Stimulated activated naive B cell treated with anti-CD40 and anti-IgM and Interleukin-4, amounts not matched to agents 10 μg/mL and 1 μg/mL and 100 μg/mL, for 72 hours (primary cell): Measurements from ENCODE around the gene TPST2.

ENCODE experiments used
- ATAC-seq, 2 donors: fragments of 150-1000 bp; cut with Tn5 transposase; replicated peaks; 2 replicates each; pipeline ENCODE4 v1.10.0; 2021; ENCODE audit warnings: moderate library complexity in 1 of 2
- DNase-seq: peaks from one replicate; pipeline ENCODE4 v3.0.0; 2021
- H3K27ac Mint-ChIP-seq: one replicate; pipeline ENCODE4 v1.8.0; 2022; ENCODE audit warnings: mild to moderate bottlenecking, mixed read lengths
- H3K27me3 Mint-ChIP-seq, 2 donors: one replicate each; pipeline ENCODE4 v1.8.0; 2022; ENCODE audit warnings: mixed read lengths in 2 of 2
- H3K36me3 Mint-ChIP-seq, 2 donors: one replicate each; pipeline ENCODE4 v1.8.0; 2022; ENCODE audit warnings: mixed read lengths in 2 of 2, mild to moderate bottlenecking in 1 of 2
- H3K4me1 Mint-ChIP-seq, 2 donors: one replicate each; pipeline ENCODE4 v1.8.0; 2022; ENCODE audit warnings: mixed read lengths in 2 of 2, mild to moderate bottlenecking in 1 of 2
- H3K4me3 Mint-ChIP-seq, 2 donors: one replicate each; pipeline ENCODE4 v1.8.0; 2022; ENCODE audit warnings: mild to moderate bottlenecking in 2 of 2, mixed read lengths in 2 of 2, moderate library complexity in 1 of 2
- H3K9me3 Mint-ChIP-seq, 2 donors: one replicate each; pipeline ENCODE4 v1.8.0; 2022; ENCODE audit warnings: mixed read lengths in 2 of 2, mild to moderate bottlenecking in 1 of 2

TPST2 gene

DNA sequence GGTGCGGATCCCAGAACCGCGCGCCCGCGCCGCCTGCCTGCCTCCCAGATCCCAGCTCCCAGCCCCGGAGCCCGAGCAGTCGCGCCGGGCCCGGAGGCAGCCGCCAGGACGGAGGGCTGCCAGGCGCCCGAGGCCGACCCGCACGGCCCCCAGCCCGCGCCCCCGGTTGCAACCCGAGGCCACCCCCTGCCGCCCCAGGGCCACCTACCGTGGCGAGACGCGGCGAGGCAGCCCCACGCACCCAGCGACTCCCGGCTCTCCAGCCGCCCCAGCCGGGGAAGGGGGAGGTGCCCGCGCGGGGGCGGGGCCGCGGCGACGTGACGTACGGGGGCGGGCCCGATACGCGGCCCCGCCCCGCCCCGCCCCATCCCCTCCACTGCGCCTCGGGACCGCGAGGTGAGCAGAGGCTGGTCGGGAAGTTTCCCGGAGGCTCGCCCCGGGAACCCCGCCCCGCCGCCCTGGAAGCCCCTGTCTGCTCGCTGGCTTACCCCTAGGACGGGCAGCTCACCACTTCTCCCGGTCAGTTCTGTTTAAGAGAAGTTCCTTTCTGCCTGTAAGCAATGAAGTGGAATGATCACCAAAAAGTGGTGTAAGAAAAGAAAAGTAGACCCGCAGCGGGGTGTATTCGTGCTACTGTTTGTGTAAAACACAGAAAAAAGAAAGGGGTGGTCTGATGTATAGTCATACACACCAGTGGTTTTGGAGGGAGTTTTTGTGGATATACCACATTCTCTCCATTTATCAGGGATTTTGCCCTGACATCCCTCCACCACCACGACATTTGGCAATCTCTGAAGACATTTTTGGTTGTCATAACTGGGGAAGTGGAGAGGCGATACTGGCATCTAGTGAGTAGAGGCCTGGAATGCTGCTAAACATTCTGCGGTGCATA lies at the start of gene TPST2:
Gene TPST2, minus strand, starts transcription at position 288 of the 892 bp plus-strand sequence. CDS start 48,502 bp downstream, outside the sequence.
- H3K27ac Mint-ChIP-seq, result peak within 1 kb of the TSS; percentile 92
- DNase-seq (peak; percentile 60), ATAC-seq (peak; percentile 89 to 94)
- no peaks in the 10 kb centered on the region for H3K27me3 Mint-ChIP-seq
- H3K4me3 Mint-ChIP-seq, result peak within 1 kb of the TSS; percentile 92 to 97
- H3K36me3 Mint-ChIP-seq, result no peaks in the 10 kb centered on the region
- peaks cover 0 to 2% of the 10 kb centered on the region in 2 donors for H3K9me3 Mint-ChIP-seq
- peaks cover 35 to 55% of the 10 kb centered on the region in 2 donors for H3K4me1 Mint-ChIP-seq

DNA sequence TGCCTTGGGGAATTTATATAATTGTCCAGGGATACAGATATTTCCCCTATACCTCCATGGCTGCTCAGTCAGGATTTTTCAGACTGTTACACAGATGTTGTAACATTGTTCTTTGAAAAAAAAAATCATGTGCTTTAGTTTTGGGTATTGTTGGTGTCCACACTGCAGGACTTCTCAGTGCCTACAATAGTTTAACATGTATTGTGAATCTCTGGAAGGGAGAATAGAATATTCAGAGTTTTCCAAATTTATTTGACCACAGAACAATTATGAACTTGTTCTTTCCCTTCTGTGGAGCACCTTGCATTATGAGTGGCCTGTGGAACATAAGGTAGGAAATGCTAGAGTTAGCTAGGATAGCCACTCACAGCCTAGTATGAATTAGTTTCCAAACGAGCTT lies 46.4 kb upstream of the TPST2 start:
- ATAC-seq (no peak), DNase-seq (no peak)
- H3K9me3 Mint-ChIP-seq, result no peaks in the 10 kb centered on the region
- H3K27ac Mint-ChIP-seq, result no peak overlapping the region
- no peaks in the 10 kb centered on the region for H3K4me1 Mint-ChIP-seq
- no peak overlapping the region for H3K4me3 Mint-ChIP-seq
- peaks cover 6 to 10% of the 10 kb centered on the region in 2 donors for H3K27me3 Mint-ChIP-seq
- H3K36me3 Mint-ChIP-seq, result no peaks in the 10 kb centered on the region

DNA sequence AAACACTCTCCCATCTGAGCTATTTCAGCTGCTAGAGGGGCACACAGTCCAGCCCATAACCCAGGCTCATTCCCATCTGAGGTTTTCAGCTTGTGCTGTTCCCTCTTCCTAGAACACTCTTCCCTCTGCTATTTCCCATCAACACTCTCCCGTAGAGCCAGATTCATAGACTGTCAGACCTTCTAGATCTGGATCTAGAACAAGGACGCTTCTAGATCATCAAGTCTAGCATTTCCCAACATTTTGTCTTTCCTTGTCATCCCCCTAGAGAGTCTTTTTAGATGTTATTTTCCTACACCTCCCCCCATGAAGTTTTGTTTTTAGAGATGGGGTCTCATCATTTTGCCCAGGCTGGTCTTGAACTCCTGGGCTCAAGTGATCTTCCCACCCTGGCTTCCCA lies 45.2 kb upstream of the TPST2 start:
- Mint-ChIP-seq H3K4me3 (no peak overlapping the region), H3K27ac (no peak overlapping the region), H3K36me3 (no peaks in the 10 kb centered on the region), H3K9me3 (peaks cover 0 to 6% of the 10 kb centered on the region in 2 donors), H3K4me1 (no peaks in the 10 kb centered on the region), H3K27me3 (peaks cover 6 to 10% of the 10 kb centered on the region in 2 donors)
- ATAC-seq (no peak), DNase-seq (no peak)

DNA sequence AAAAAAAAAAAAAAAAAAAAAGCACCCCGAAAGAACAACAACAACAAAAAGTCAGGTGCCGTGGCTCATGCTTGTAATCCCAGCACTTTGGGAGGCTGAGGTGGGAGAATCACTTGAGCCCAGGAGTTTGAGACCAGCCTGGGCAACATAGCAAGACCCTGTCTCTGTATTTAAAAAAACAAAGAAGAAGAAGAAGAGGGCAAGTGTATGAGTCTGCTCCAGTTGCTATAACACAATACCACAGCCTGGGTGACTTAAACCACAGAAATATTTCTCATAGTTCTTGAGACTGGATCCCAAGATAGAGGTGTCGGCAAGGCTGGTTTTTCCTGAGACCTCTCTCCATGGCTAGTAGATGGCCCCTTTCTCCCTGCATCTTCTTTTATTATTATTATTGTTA lies 44.3 kb upstream of the TPST2 start:
- DNase-seq (no peak), ATAC-seq (no peak)
- Mint-ChIP-seq H3K9me3 (peaks cover 0 to 6% of the 10 kb centered on the region in 2 donors), H3K4me1 (no peaks in the 10 kb centered on the region), H3K27me3 (peaks cover 6 to 10% of the 10 kb centered on the region in 2 donors), H3K4me3 (no peak overlapping the region), H3K27ac (no peak overlapping the region), H3K36me3 (no peaks in the 10 kb centered on the region)

DNA sequence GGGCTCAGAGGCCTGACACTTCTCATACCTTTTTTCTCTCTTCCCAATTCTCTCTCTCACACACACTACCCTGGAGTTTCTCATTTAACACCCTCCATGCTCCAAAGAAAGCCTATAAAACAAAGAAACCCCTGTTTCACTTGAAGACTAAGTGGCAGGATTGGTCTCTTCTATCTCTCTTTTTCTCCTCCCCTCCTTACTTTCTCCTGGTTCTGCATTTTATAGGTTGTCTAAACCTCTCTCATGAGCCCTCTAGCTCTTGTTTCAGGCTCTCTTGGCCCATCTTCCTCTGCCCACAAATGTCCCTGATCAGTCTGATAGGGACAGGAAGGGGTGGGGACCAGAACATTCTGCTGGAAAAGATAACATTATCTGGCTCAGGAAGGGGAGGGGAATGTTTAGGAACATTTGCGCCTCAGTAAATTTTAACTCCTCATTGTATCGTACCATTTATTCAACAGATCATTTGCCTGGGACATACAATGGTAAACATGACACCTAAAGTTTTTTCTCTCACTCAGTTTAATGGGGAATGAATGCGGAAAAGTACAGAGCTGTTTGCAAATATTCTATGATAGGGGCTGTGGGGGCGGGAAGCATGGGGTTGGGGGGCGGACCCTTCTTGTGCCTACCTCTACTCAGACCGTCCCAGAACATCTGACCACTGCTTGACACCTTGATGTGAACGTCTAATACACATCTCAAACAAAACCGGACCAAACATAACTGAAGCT lies 42.7 kb upstream of the TPST2 start:
- peaks cover 10 to 13% of the 10 kb centered on the region in 2 donors for H3K27me3 Mint-ChIP-seq
- peaks cover 0 to 7% of the 10 kb centered on the region in 2 donors for H3K9me3 Mint-ChIP-seq
- peaks cover 0 to under 1% of the 10 kb centered on the region in 2 donors for H3K4me1 Mint-ChIP-seq
- no peak overlapping the region for H3K27ac Mint-ChIP-seq
- DNase-seq (no peak), ATAC-seq (no peak)
- H3K36me3 Mint-ChIP-seq, result no peaks in the 10 kb centered on the region
- no peak overlapping the region for H3K4me3 Mint-ChIP-seq

DNA sequence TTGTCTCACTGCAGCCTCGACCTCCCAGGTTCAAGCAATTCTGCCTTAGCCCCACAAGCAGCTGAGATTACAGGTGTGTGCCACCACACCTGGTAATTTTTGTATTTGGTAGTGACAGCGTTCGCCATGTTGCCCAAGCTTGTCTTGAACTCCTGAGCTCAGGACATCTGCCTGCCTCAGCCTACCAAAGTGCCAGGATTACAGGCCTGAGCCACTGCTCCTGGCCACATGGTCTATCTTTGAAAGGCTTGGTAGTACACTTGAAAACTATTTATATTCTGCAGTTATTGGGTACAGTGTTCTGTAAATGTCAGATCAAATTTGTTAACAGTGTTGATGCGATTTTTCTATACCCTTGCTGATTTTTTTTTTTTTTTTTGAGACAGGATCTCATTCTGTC lies 41.4 kb upstream of the TPST2 start:
- no peak overlapping the region for H3K27ac Mint-ChIP-seq
- no peak overlapping the region for H3K4me3 Mint-ChIP-seq
- ATAC-seq, result no peak
- peaks cover 10 to 14% of the 10 kb centered on the region in 2 donors for H3K27me3 Mint-ChIP-seq
- H3K36me3 Mint-ChIP-seq, result no peaks in the 10 kb centered on the region
- H3K9me3 Mint-ChIP-seq, result peaks cover 0 to 7% of the 10 kb centered on the region in 2 donors
- DNase-seq, result no peak
- H3K4me1 Mint-ChIP-seq, result peaks cover 0 to 6% of the 10 kb centered on the region in 2 donors

DNA sequence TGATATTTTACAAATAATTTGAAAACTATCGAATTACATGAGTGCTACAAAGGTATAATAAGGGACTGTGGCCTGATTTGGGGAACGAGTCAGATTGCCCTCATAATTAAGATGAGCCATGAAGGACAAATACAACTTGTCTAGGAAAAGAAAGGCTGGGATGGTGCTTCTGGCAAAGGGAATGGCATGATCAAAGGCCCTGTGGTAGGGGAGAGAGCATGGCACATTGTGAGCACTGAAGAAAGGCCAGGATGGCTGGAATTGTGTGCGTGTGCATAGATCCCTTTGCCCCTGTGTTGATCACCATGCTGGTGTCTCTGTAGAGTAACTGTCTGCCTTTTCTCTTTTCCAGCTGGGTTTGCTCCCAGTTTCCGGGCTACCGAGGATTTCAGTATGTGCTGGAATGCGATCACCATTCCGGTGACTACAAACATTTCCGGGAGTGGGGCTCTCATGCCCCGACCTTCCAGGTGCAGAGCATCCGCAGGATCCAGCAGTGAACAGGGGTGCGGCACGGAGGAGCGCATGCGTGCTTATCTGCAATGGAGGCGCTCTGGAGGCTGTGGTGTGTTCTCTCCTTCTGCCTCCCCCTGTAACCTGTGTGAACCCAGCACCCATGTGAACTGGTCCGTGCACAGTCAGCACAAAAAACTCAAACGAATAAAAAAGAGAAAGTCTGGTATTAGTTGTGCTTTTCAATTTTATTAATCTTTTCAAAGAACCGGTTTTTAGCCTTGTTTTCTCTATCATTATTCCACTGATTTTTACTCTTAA lies 40.2 kb upstream of the TPST2 start:
- peaks cover 0 to 6% of the 10 kb centered on the region in 2 donors for H3K4me1 Mint-ChIP-seq
- H3K9me3 Mint-ChIP-seq, result peaks cover 0 to 7% of the 10 kb centered on the region in 2 donors
- peaks cover 10 to 14% of the 10 kb centered on the region in 2 donors for H3K27me3 Mint-ChIP-seq
- H3K4me3 Mint-ChIP-seq, result no peak overlapping the region
- no peak overlapping the region for H3K27ac Mint-ChIP-seq
- no peak for DNase-seq
- ATAC-seq, result no peak
- no peaks in the 10 kb centered on the region for H3K36me3 Mint-ChIP-seq

DNA sequence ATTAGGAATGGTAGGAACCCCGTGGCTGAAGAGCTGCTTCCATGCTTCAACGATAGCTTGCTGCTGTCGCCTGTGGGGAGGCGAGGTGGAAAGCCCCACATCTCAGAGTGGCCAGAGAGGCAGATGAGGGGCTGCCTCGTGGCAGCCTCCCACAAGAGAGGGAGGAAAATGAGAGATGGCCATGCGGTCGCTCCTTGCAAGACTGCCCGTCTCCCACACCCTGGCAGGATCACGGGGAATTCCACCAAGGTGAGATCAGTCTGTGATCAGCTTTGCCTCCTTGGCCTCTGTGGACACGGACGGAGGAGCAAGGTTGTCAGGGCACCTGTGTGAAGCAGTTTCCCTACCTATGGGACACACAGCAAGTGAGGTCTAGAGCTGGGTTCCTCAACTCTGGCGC lies 34.9 kb upstream of the TPST2 start:
- peak overlapping the region; percentile 44 for H3K27ac Mint-ChIP-seq
- H3K36me3 Mint-ChIP-seq, result no peaks in the 10 kb centered on the region
- H3K4me1 Mint-ChIP-seq, result peaks cover 0 to 6% of the 10 kb centered on the region in 2 donors
- peaks cover 1 to 4% of the 10 kb centered on the region in 2 donors for H3K9me3 Mint-ChIP-seq
- ATAC-seq, result no peak
- H3K4me3 Mint-ChIP-seq, result no peak overlapping the region
- peaks cover 4 to 7% of the 10 kb centered on the region in 2 donors for H3K27me3 Mint-ChIP-seq
- DNase-seq, result no peak

DNA sequence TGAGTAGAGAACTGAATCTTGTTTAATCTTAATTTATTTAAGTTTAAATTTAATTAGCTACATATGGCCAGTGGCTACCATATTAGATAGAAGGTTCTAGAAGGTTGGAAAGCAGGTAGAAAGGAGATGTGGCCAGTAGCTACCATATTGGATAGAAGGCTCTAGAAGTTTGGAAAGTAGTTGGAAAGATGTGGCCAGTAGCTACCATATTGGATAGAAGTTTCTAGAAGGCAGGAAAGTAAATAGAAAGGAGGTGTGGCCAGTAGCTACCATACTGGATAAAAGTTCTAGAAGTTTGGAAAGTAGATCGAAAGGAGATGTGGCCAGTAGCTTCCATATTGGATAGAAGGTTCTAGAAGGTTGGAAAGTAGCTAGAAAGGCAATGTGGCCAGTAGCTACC lies 34.1 kb upstream of the TPST2 start:
- Mint-ChIP-seq H3K27ac (no peak overlapping the region), H3K4me1 (peaks cover 0 to 6% of the 10 kb centered on the region in 2 donors), H3K36me3 (no peaks in the 10 kb centered on the region)

DNA sequence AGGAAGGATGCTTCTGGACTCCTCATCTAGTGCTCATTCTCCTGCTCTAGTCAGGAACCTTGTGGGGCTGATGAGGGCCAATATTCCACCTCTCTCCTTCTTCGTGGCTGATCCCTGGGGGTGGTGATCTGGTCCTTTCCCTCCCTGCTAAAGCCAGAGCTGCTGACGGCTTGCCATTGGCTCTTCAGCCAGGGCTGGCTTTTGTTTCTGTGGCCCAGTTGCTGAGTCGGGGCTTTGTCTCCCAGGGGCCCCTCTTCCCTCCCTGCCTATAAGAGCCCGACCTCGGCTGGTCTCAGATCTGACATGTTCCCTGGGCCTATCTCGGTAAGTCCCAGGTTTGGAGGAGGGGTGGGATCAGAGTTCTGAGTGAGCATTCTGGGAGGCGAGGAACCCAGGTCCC lies 31.7 kb upstream of the TPST2 start, which contains the start of gene CRYBA4:
Gene CRYBA4, plus strand, starts transcription at position 301 of the 400 bp plus-strand sequence. CDS start 634 bp downstream, outside the sequence.
- H3K4me3 Mint-ChIP-seq, result no peak within 1 kb of the TSS
- H3K4me1 Mint-ChIP-seq, result peaks cover 4 to 9% of the 10 kb centered on the region in 2 donors
- DNase-seq (no peak), ATAC-seq (no peak)
- peaks cover 0 to 4% of the 10 kb centered on the region in 2 donors for H3K9me3 Mint-ChIP-seq
- H3K27ac Mint-ChIP-seq, result no peak within 1 kb of the TSS
- H3K36me3 Mint-ChIP-seq, result no peaks in the 10 kb centered on the region
- peaks cover 0 to 8% of the 10 kb centered on the region in 2 donors for H3K27me3 Mint-ChIP-seq

More for the DNA sequence above, 34.1 kb upstream of the TPST2 start:
- no peak overlapping the region for H3K4me3 Mint-ChIP-seq
- ATAC-seq (no peak), DNase-seq (no peak)
- peaks cover 6 to 7% of the 10 kb centered on the region in 2 donors for H3K27me3 Mint-ChIP-seq
- H3K9me3 Mint-ChIP-seq, result peaks cover 1 to 4% of the 10 kb centered on the region in 2 donors

DNA sequence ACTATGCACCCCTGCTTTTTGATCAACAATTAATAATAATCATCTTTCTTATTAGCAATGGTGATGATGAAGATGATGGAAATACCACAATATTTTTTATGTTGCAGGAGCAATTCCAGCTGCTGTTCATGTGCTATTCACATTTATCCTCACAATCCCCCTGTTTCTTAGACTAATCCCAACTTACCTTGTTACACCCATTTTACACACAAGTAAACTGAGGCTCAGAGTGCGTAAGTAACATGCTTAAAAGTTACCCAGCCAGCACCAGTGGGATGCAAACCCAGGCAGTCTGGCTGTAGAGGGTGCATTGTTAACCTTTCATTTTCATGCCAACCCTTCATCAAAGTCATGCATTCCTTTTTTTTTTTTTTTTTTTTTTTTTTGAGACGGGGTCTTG lies 30.3 kb upstream of the TPST2 start:
- no peak overlapping the region for H3K4me3 Mint-ChIP-seq
- H3K36me3 Mint-ChIP-seq, result no peaks in the 10 kb centered on the region
- no peak for ATAC-seq
- peaks cover 0 to 4% of the 10 kb centered on the region in 2 donors for H3K9me3 Mint-ChIP-seq
- peaks cover 0 to 8% of the 10 kb centered on the region in 2 donors for H3K27me3 Mint-ChIP-seq
- H3K4me1 Mint-ChIP-seq, result peaks cover 8 to 16% of the 10 kb centered on the region in 2 donors
- H3K27ac Mint-ChIP-seq, result no peak overlapping the region
- no peak for DNase-seq

DNA sequence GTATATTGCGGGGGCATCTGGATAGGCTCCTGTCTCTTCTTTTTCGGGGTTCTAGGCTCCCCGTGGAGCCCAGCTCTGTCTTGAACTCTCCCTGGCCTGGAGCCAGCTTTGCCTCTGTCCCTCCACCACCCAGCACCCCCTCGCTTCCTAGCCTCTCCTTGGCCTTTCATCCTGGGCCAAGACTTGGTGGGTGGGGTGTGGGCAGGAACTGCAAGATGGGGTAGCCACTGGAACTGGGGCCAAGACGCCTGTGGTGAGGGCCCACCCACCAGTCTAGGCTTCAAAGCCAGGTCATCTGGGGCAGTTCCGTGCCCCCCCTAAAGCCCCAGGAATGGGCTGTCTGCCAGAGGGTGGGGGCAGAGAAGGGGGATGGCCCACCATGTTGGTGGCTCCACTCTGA lies 29.6 kb upstream of the TPST2 start:
- Mint-ChIP-seq H3K4me1 (peaks cover 9 to 18% of the 10 kb centered on the region in 2 donors), H3K27ac (no peak overlapping the region), H3K4me3 (no peak overlapping the region), H3K36me3 (no peaks in the 10 kb centered on the region), H3K27me3 (peaks cover 0 to 8% of the 10 kb centered on the region in 2 donors), H3K9me3 (peaks cover 0 to 4% of the 10 kb centered on the region in 2 donors)
- no peak for ATAC-seq
- no peak for DNase-seq

DNA sequence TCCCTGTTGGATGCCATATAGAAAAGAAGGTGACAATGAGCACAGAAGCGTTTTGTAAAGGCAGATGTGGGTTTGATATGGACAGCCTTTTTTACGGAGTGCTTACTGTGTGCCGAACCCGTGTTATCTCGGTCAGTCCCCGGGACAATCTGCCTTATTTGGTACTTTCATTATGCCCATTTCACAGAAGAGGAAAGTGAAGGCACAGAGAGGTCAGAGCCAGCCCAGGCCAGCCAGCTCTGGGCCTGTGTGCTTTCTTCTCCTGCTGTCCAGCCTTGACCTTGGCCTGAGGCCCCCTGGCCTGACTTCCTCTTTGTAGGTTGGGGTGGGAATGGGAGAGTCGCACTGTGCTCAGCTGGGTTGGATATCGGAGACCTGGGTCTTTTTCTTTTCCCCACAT lies 28.5 kb upstream of the TPST2 start:
- peaks cover 0 to 8% of the 10 kb centered on the region in 2 donors for H3K27me3 Mint-ChIP-seq
- ATAC-seq, result no peak
- H3K4me3 Mint-ChIP-seq, result no peak overlapping the region
- H3K36me3 Mint-ChIP-seq, result no peaks in the 10 kb centered on the region
- DNase-seq, result no peak
- no peaks in the 10 kb centered on the region for H3K9me3 Mint-ChIP-seq
- no peak overlapping the region for H3K27ac Mint-ChIP-seq
- H3K4me1 Mint-ChIP-seq, result peaks cover 9 to 18% of the 10 kb centered on the region in 2 donors
